GM19240 (cell line): ENCODE data around the gene MARK3.

Source experiments
- DNase-seq: peaks from one replicate; pipeline ENCODE4 v3.0.0; 2011; ENCODE audit warnings: low spot score; ENCODE audit not compliant: insufficient read length

MARK3 gene

DNA sequence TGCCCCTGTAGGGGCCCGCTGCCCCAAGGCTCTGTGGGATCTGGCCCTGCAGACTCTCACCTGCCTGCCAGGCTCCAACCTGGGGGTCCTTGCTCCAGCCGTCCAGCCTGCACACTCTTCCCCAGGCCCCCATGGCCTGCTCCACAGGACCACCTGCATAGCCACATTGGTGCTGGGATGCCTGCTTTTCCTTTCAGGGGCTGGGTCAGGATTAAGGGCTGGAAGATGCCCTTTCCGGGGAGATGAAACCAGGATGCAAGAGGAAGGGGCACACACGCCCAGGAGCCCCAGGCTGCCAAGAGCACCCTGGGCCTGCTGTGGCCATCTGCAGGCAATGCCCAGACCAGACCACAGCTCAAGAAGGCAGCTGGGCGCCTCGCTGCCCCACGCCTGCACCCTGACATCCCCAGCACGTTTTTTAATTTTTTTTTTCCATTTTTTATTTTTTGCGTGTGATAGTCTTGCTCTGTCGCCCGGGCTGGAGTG is 162.3 kb downstream of the MARK3 start:
- DNase-seq = no peak

DNA sequence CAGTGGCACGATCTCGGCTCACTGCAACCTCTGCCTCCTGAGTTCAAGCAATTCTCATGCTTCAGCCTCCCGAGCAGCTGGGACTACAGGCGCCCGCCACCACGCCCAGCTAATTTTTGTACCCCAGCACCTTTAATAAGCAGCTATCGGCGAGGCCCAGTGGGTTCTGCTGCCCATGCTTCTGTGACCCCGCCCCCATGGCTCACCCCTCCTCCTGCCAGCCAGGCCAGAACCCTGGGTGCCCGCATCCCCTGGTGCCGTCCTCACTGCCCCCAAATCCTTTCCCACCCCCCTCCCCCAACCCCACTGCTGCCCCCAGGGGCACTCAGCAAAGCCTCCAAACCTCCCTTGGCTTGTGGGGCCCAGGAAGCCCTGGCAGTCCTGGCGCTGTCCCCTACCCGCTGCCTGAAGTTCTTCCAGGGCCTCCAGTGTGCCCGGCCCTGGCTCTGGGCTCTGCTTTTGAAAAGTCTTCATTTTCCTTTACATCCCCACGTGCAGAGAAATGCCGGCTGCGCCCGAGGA is 162.8 kb downstream of the MARK3 start:
- DNase-seq = no peak

DNA sequence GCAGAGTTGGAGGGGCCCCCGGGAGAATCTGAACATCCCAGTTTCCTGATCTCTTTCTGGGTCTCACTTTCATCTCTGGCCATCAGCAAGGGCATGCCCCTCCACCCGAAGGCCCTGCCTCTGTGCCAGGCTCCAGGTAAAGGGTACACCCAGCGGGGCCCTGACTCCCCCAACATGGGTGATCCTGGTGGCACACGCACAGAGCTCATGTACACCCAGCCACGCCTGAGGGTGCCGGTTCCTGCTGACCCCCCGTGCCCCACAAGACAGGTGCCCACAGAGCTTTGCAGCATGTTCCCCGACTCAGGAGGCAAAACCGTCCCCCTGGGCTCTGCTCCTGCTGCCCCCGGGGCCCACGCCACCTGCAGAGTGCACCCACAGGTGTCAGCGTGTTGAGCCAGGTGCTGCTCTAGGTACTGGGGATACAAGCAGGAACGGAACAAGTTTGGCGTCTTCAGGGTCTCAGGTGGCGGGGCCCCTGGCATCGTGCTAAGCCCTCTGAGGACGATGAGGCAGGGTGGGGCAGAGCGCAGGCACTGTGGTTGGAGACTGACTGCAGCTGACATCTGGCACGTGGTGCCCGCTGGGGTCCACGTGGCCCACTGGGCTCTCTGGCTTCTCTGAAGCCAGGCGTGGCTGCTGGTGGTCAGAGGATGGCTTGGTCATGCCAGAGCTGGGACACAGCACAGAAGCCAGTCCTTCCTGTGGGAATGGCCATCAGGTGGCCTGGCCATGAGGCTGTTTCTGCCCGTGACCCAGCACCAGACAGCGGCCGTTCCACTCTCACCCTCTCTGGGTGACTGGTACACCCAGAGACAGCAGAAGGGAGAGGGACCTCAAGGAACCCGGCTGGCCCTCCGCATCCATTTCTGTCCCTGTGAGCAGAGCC is 163.5 kb downstream of the MARK3 start:
- DNase-seq = no peak

GRCh38 chr14:103549361-103550311 is 164.4 kb downstream of the MARK3 start:
- DNase-seq = no peak

DNA sequence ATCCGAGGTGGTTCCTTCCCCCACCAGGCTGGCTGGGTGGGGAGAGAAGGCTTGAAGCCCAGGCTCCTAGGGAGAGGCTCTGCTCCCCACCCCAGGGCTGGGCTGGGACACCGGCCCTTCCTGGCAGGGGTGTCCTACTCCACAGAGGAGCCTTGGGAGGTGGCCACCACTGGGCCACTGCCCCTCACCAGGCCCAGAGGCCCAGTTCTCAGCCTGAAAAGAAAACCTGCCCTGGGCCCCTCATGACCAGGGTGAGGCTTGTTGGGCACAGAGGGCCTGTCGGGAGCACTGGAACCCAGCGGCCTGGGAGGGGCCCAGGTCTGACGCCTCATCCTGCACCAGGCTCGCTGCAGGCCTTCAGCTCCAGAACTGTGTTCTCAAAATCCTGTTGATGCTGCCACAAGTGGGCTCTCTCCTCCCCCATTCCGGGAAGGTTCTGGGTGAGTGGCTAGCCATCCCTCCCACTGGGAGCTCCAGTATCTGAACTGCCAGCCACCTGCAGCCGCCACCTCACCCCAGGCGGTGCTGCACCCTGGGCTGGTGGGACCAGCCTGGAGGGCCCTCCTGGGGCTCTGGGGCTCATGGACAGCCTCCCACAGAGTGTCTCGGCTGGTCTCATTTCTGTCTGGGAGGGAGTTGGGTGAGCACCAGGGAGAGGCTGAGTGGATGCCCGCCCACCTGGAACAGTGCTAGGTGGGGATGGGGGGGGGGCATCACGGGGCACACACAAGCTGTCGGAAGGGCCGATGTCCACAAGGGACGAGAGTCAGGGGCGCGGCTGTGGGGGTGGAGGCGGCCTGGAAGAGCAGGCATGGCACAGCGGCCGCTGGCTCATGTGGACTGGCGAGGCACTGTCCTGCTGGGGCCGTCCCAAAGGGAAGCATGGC is 165.5 kb downstream of the MARK3 start:
- DNase-seq = no peak

DNA sequence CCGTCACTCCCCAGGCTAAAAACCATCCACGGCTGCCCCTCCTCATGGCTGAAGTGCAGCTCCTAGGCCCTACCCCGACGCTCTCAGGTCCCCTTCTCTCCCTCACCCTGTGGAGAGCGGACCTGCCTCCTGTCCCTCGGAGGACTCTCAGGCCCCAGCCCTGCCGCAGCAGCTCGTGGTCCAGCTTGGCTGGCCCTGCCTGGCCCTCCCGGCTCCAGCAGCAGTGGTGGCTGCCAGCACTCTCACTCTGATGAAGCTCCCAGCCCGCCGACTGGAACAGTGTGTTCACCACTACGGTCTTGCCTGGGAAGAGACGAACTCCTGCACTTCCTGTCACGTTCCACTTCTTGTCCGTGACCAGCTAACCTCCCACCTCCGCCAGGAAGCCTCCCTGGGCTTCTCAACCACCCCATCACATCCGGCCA is 166.1 kb downstream of the MARK3 start:
- no peak for DNase-seq

DNA sequence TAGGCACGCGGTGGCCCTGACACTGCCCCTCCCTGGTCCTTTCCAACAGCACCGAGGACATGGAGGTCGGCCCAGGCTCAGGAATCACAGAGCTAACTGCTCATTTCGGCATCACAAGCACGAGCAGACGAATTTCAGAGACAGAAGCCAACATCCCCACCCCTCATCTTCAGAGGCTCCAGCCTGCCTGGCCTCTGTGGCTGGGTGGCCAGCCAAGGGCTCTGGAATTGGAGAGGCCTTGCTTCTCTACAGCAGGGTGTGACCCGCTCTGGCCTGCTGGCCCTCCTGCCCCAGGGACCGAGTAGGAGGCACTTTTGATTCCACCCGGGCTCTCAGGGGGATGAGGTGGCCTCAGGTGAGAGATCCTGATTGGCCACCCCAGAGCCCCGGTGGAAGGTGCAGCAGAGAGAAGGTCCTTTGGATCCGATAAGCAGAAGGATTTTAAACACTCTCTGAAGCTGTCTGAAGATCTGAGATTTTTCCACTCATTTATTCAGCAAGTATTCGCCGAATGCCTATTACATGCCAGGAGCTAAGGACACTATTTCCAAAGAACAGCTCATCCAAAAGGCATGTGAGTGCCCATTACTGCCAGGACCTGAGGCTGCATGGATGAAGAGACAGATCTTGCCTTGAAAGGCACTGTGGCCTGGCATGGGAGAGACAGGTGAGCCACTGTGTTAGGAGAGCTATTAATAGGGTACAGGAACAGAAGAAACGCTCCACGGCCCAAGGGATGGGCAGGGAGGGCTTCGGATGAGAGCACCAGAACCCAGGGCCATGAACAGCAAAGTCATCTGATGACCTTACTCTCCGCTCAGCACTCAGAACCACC is 167.0 kb downstream of the MARK3 start:
- DNase-seq = no peak

- no peak for DNase-seq
These were observed 167.6 kb downstream of the MARK3 start for GRCh38 chr14:103552846-103553210.
